NCI-H69 (cell line): ENCODE data around the gene DCN.

Experiments
- DNase-seq: peaks from one replicate; lab custom pipeline; 2025; lab: John Stamatoyannopoulos, UW

Gene DCN

GRCh38 chr12:91138337-91138920, 44.2 kb downstream of the DCN start:
- peak; percentile 22 for DNase-seq

- no peak for DNase-seq
Observed at GRCh38 chr12:91133871-91134270, 48.7 kb downstream of the DCN start.

- DNase-seq = no peak
Observed at GRCh38 chr12:91129662-91130362, 52.8 kb downstream of the DCN start.

- no peak for DNase-seq
Observed at GRCh38 chr12:91127751-91128150, 54.9 kb downstream of the DCN start.

GRCh38 chr12:91127306-91127705, 55.3 kb downstream of the DCN start:
- no peak for DNase-seq

- no peak for DNase-seq
Observed at GRCh38 chr12:91126516-91126915, 56.1 kb downstream of the DCN start.

- no peak for DNase-seq
Observed at GRCh38 chr12:91123236-91123916, 59.2 kb downstream of the DCN start.

GRCh38 chr12:91120781-91121180, 61.8 kb downstream of the DCN start:
- DNase-seq = no peak

GRCh38 chr12:91119089-91119488, 63.5 kb downstream of the DCN start:
- peak; percentile 87 for DNase-seq

GRCh38 chr12:91113621-91114020, 69.0 kb downstream of the DCN start:
- no peak for DNase-seq

GRCh38 chr12:91111366-91112325, 71.0 kb downstream of the DCN start, which contains the start of gene LUM:
Gene LUM (minus strand): TSS chr12:91111494. CDS start chr12:91108979, 2,515 bp downstream.
- DNase-seq = peak; percentile 56

GRCh38 chr12:91110311-91110924, 72.2 kb downstream of the DCN start:
- DNase-seq = no peak

- no peak for DNase-seq
Observed at GRCh38 chr12:91109581-91110310, 72.9 kb downstream of the DCN start.

- peak; percentile 71 for DNase-seq
Observed at GRCh38 chr12:91109148-91109564, 73.5 kb downstream of the DCN start.

GRCh38 chr12:91108196-91108755, 74.3 kb downstream of the DCN start:
- no peak for DNase-seq

GRCh38 chr12:91106283-91106682, 76.3 kb downstream of the DCN start:
- DNase-seq = no peak

- no peak for DNase-seq
Observed at GRCh38 chr12:91105807-91106206, 76.8 kb downstream of the DCN start.

- DNase-seq = no peak
Observed at GRCh38 chr12:91104812-91105466, 77.7 kb downstream of the DCN start.

GRCh38 chr12:91103624-91104023, 79.0 kb downstream of the DCN start:
- DNase-seq = no peak

GRCh38 chr12:91103101-91103500, 79.5 kb downstream of the DCN start:
- no peak for DNase-seq
